Measurements from ENCODE around the gene CDX1. TPM values are rescaled to one million over a fixed set of nuclear protein-coding genes. Genes with fewer than 3 reads are reported as not detected.

CDX1 gene
- total and polyA plus RNA-seq, 2 of the 8 experiments (the other 6 are each of a cell fraction or from before 2014, with no cell fraction given): not detected

GRCh38 chr5:150184990-150185912 lies 18.7 kb downstream of the CDX1 start (continued):
- TF ChIP-seq SIRT6 (IDR thresholded peaks at IDR 0.05; ENCODE audit: low read length) (no peak), USF2 (IDR thresholded peaks at IDR 0.05; ENCODE audit: low read length) (no peak), SUZ12 (IDR thresholded peaks at IDR 0.05; ENCODE audit: low read length) (no peak), NRF1 (IDR thresholded peaks at IDR 0.05; ENCODE audit: low read depth, low read length) (no peak), RBBP5 (IDR thresholded peaks at IDR 0.05; ENCODE audit: borderline replicate concordance, low read depth, low read length) (no peak)

Data from H1 (cell line).